Measurements from ENCODE around the gene ELK3. TPM values are rescaled to one million over a fixed set of nuclear protein-coding genes. Genes with fewer than 3 reads are reported as not detected.

ELK3 gene
- total and polyA plus RNA-seq, 2 experiments from 2014 or later: 5.5 to 8.3 TPM

GRCh38 chr12:96266238-96266637 lies 72.1 kb downstream of the ELK3 start (continued):
- TF ChIP-seq REST (IDR thresholded peaks at IDR 0.05; ENCODE audit: unreplicated experiment) (no peak), POLR2AphosphoS5 (IDR thresholded peaks at IDR 0.05; ENCODE audit: low read depth) (no peak)

- Mint-ChIP-seq H3K4me3 (no peak overlapping the region), H3K27ac (no peak overlapping the region), H3K27me3 (ENCODE audit: insufficient read depth, low read depth, poor library complexity) (no peaks in the 10 kb centered on the region), H3K4me1 (no peaks in the 10 kb centered on the region), H3K36me3 (ENCODE audit: low read depth) (no peaks in the 10 kb centered on the region; the same call in 1 of the 3 replicates), H3K9me3 (no peaks in the 10 kb centered on the region)
- DNase-seq (ENCODE audit: low spot score) (no peak), ATAC-seq (no peak)
- Histone ChIP-seq H3K4me3 (no peak overlapping the region), H3K9me2 (ENCODE audit: insufficient read depth) (no peaks in the 10 kb centered on the region), H3K36me3 (ENCODE audit: insufficient read depth) (no peaks in the 10 kb centered on the region), H3F3A (replicated peaks; ENCODE audit: low read depth) (no peaks in the 10 kb centered on the region), H2AFZ (no peak overlapping the region), H3K4me2 (no peak overlapping the region), H3K27ac (ENCODE audit: low read depth) (no peak overlapping the region), H3K27me3 (ENCODE audit: insufficient read depth) (no peaks in the 10 kb centered on the region), H3K79me2 (replicated peaks; ENCODE audit: insufficient read depth) (no peaks in the 10 kb centered on the region), H4K20me1 (replicated peaks; ENCODE audit: insufficient read depth) (no peaks in the 10 kb centered on the region), H3K4me1 (ENCODE audit: insufficient read depth) (no peaks in the 10 kb centered on the region)
- TF ChIP-seq CTCF (conservative IDR thresholded peaks at IDR 0.05; ENCODE audit: low read depth in 2 of 2) (no peak), EZH2phosphoT487 (IDR thresholded peaks at IDR 0.05; ENCODE audit: unreplicated experiment) (no peak), JUNB (IDR thresholded peaks at IDR 0.05; ENCODE audit: unreplicated experiment) (no peak), ETS1 (IDR thresholded peaks at IDR 0.05) (no peak), ZNF331 (CRISPR knock-in tag; IDR thresholded peaks at IDR 0.05; ENCODE audit: low read depth) (no peak), CREB1 (CRISPR knock-in tag; IDR thresholded peaks at IDR 0.05; ENCODE audit: low read depth) (no peak), ZNF462 (CRISPR knock-in tag; IDR thresholded peaks at IDR 0.05) (no peak)
These were observed 77.5 kb downstream of the ELK3 start for GRCh38 chr12:96271469-96272199.

Data from GM23338 (cell line).